ENCODE results near the gene CSRNP3. TPM values are rescaled to one million over a fixed set of nuclear protein-coding genes. Genes with fewer than 3 reads are reported as not detected.

Gene CSRNP3
- total RNA-seq, 1 donor from 2014 or later: 14.6 TPM

DNA sequence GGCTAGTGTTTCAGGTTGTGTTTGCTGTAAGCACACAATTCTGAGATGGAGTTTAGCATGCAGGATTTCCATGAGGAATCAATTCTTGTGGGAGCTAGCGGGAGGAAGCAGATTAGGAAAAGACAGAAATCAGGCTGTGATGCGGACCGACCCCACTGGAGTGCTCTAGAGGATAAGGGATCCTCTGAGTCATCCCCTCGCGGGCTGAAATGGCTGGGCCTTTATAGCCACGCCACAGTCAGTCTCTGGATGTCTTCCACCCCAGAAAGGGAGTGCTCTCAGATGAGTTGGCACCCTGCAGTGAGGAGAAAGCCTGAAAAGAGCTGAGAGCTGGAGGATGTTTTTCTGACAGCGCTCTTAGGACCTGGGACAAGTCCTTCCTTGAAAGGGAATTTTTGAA, 222.1 kb downstream of the CSRNP3 start:
- Mint-ChIP-seq H3K27me3 (ENCODE audit: unreplicated experiment) (peaks cover 3% of the 10 kb centered on the region), H3K4me1 (ENCODE audit: unreplicated experiment) (peaks cover 20% of the 10 kb centered on the region), H3K27ac (ENCODE audit: unreplicated experiment) (no peak overlapping the region), H3K36me3 (ENCODE audit: low read depth, unreplicated experiment) (peaks cover 3% of the 10 kb centered on the region), H3K4me3 (ENCODE audit: unreplicated experiment) (no peak overlapping the region), H3K9me3 (ENCODE audit: unreplicated experiment) (no peaks in the 10 kb centered on the region)
- DNase-seq (ENCODE audit: low spot score): peak; percentile 15
- TF ChIP-seq, protein P1, sequence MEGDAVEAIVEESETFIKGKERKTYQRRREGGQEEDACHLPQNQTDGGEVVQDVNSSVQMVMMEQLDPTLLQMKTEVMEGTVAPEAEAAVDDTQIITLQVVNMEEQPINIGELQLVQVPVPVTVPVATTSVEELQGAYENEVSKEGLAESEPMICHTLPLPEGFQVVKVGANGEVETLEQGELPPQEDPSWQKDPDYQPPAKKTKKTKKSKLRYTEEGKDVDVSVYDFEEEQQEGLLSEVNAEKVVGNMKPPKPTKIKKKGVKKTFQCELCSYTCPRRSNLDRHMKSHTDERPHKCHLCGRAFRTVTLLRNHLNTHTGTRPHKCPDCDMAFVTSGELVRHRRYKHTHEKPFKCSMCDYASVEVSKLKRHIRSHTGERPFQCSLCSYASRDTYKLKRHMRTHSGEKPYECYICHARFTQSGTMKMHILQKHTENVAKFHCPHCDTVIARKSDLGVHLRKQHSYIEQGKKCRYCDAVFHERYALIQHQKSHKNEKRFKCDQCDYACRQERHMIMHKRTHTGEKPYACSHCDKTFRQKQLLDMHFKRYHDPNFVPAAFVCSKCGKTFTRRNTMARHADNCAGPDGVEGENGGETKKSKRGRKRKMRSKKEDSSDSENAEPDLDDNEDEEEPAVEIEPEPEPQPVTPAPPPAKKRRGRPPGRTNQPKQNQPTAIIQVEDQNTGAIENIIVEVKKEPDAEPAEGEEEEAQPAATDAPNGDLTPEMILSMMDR (IDR thresholded peaks at IDR 0.05; ENCODE audit: unreplicated experiment): no peak

DNA sequence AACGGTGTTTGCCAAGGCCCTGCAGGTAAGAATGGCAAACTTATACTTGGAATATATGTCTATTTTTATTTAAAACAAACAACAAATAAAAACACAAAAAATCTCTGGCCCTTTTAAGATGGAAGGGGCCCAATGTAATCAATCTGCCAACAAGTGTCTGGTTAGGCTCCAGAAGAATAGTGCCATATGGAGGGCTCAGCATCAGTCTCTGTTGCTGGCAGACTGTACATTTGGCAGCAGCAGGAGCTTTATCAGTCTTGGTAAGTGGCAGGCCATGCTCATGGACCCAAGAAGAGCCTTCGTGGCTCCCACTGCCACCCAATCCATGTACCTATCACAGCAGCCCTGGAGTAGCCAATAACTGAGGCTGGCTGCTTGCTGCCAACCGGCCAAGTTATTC, 223.4 kb downstream of the CSRNP3 start:
- Mint-ChIP-seq H3K27me3 (ENCODE audit: unreplicated experiment) (peaks cover 3% of the 10 kb centered on the region), H3K9me3 (ENCODE audit: unreplicated experiment) (no peaks in the 10 kb centered on the region), H3K36me3 (ENCODE audit: low read depth, unreplicated experiment) (no peaks in the 10 kb centered on the region), H3K4me3 (ENCODE audit: unreplicated experiment) (no peak overlapping the region), H3K27ac (ENCODE audit: unreplicated experiment) (no peak overlapping the region), H3K4me1 (ENCODE audit: unreplicated experiment) (peaks cover 8% of the 10 kb centered on the region)
- DNase-seq (ENCODE audit: low spot score): no peak
- TF ChIP-seq, protein P1 (IDR thresholded peaks at IDR 0.05; ENCODE audit: unreplicated experiment): no peak

DNA sequence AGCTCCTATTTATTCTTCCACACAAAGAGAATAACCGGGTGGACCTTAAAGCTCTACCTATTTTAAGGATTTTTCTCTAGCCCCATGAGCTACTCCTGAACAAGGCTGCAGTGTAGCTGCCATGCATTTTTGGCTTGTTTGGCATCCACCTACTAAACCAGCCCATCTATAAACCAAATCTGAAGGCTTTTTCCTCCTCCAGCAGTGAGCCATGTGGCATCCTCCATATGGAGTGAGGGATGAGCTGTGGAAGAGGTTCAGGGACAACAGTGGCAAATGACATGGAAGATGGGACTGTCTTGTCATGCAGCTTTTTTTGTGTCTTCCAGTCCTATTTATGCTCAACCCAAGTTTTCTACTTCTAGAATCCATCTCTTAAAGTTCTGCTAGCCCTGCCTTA, 224.3 kb downstream of the CSRNP3 start:
- TF ChIP-seq, protein P1 (IDR thresholded peaks at IDR 0.05; ENCODE audit: unreplicated experiment): no peak
- Mint-ChIP-seq H3K27ac (ENCODE audit: unreplicated experiment) (no peak overlapping the region), H3K9me3 (ENCODE audit: unreplicated experiment) (no peaks in the 10 kb centered on the region), H3K4me1 (ENCODE audit: unreplicated experiment) (peaks cover 15% of the 10 kb centered on the region), H3K27me3 (ENCODE audit: unreplicated experiment) (peaks cover 3% of the 10 kb centered on the region), H3K36me3 (ENCODE audit: low read depth, unreplicated experiment) (no peaks in the 10 kb centered on the region), H3K4me3 (ENCODE audit: unreplicated experiment) (no peak overlapping the region)
- no peak for DNase-seq (ENCODE audit: low spot score)

DNA sequence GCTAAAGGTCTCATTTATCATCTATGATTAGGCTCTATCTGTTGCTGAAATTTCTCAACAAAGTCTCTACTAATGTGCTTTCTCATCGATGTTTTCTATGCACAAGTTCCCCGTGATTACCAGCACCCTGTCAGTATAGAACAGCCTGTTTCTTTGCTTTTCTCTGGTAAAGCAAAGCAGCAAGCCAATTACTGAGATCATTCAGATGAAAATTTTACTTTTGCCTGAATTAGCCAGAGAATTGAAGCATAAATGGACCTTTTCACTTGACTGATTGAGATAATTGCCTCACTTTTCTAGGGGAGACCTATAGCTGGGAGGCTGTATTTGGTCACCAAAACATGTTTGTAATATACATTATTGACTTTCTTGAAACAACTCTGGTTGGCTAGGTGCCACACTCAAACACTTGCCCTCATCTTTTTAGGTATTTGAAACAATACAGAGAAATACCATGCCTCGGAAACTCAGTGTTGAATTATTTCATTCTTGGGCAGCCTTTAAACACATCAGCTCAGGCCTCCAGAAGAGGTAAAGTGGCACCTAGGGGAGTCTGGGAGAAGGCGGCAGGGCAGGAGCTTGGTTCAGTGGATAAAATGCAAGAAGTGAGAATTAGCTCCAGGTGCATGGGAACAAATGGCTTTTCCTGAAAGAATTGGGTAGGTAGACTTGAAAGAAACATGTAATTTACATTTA, 228.4 kb downstream of the CSRNP3 start:
- no peak overlapping the region for H3K27ac Mint-ChIP-seq (ENCODE audit: unreplicated experiment)

DNA sequence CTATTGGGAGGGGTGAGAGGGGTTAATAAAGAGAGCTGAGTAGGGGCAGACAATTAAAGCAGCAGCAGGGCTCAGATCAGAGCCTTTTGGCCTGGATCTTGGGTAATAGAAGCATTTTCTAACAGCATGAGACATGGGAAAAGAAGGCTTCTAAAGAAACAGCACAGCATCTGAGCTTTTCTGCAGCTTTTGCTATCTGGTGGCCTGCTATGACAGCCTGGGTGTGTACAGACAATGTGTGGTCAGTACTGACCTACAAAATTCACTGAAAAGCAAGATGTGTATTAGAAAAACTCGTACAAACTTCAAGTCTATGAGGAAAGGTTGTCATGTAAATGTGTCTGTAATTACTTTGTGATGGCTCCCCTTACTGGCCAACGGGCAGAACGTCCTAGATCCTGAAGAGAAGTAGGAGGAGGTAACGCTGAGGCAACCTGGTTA, 229.0 kb downstream of the CSRNP3 start:
- no peak overlapping the region for H3K4me3 Mint-ChIP-seq (ENCODE audit: unreplicated experiment)
- H3K4me1 Mint-ChIP-seq (ENCODE audit: unreplicated experiment): peaks cover 7% of the 10 kb centered on the region
- H3K27ac Mint-ChIP-seq (ENCODE audit: unreplicated experiment): no peak overlapping the region
- peak; percentile 32 for DNase-seq (ENCODE audit: low spot score)
- H3K27me3 Mint-ChIP-seq (ENCODE audit: unreplicated experiment): no peaks in the 10 kb centered on the region
- no peaks in the 10 kb centered on the region for H3K9me3 Mint-ChIP-seq (ENCODE audit: unreplicated experiment)
- no peaks in the 10 kb centered on the region for H3K36me3 Mint-ChIP-seq (ENCODE audit: low read depth, unreplicated experiment)
- TF ChIP-seq, protein P1 (IDR thresholded peaks at IDR 0.05; ENCODE audit: unreplicated experiment): no peak

More for the DNA sequence above, 228.4 kb downstream of the CSRNP3 start:
- no peaks in the 10 kb centered on the region for H3K27me3 Mint-ChIP-seq (ENCODE audit: unreplicated experiment)
- DNase-seq (ENCODE audit: low spot score): no peak
- no peaks in the 10 kb centered on the region for H3K36me3 Mint-ChIP-seq (ENCODE audit: low read depth, unreplicated experiment)
- no peak overlapping the region for H3K4me3 Mint-ChIP-seq (ENCODE audit: unreplicated experiment)
- TF ChIP-seq, protein P1 (IDR thresholded peaks at IDR 0.05; ENCODE audit: unreplicated experiment): no peak
- H3K4me1 Mint-ChIP-seq (ENCODE audit: unreplicated experiment): peaks cover 7% of the 10 kb centered on the region
- H3K9me3 Mint-ChIP-seq (ENCODE audit: unreplicated experiment): no peaks in the 10 kb centered on the region
